IMR-90 (cell line): Measurements from ENCODE around the gene PAXX. TPM values are rescaled to one million over a fixed set of nuclear protein-coding genes. Genes with fewer than 3 reads are reported as not detected.

Source experiments
- ATAC-seq: fragments of 200-7000 bp; cut with Tn5 transposase; 2 replicates; pipeline ENCODE4 v1.9.1; 2020; ENCODE audit warnings: low read depth, mild to moderate bottlenecking, moderate library complexity
- BruUV-seq: library from RNA; stranded (reverse); fragments of 400-500 nt; replicated peaks from 2 replicates; lab custom pipeline; 2021; lab: Mats Ljungman, UMichigan
- CTCF ChIA-PET: fragments of 300-600 bp; formaldehyde crosslinking; extraction: SDS; loops from one replicate; lab custom pipeline; 2021; ENCODE audit warnings: antibody characterized with exemption; lab: Yijun Ruan, JAX
- POLR2A ChIA-PET: fragments of 300-600 bp; sonication (Branson Sonifier 250); formaldehyde crosslinking; loops from one replicate; lab custom pipeline; 2022; ENCODE audit warnings: antibody characterized with exemption; ENCODE audit not compliant: unreplicated experiment; lab: Charles Lee
- DNase-seq: peaks from one replicate; pipeline ENCODE4 v3.0.0; 2013
- H2AFZ ChIP-seq: replicated peaks from 2 replicates; pipeline ENCODE3; 2013; ENCODE audit warnings: low read length, mild to moderate bottlenecking; ENCODE audit not compliant: poor library complexity
- H2AK5ac ChIP-seq: 2 replicates; pipeline ENCODE4 v1.6.1; 2013; ENCODE audit warnings: low read depth, low read length, inconsistent platforms
- H2AK9ac ChIP-seq: replicated peaks from 2 replicates; pipeline ENCODE3; 2013; ENCODE audit warnings: mild to moderate bottlenecking, low read depth, low read length, moderate library complexity; ENCODE audit not compliant: poor library complexity
- H2BK120ac ChIP-seq: 2 replicates; pipeline ENCODE4 v1.6.1; 2013; ENCODE audit warnings: low read depth, low read length, inconsistent platforms
- H2BK15ac ChIP-seq: 3 replicates; pipeline ENCODE4 v1.6.1; 2013; ENCODE audit warnings: low read depth, low read length, inconsistent platforms
- H2BK20ac ChIP-seq: 2 replicates; pipeline ENCODE4 v1.6.1; 2013; ENCODE audit warnings: low read depth, mild to moderate bottlenecking, inconsistent platforms, low read length, moderate library complexity
- H2BK5ac ChIP-seq: 2 replicates; pipeline ENCODE4 v1.6.1; 2013; ENCODE audit warnings: mild to moderate bottlenecking, low read depth, low read length, inconsistent platforms; ENCODE audit not compliant: poor library complexity, severe bottlenecking
- H3K14ac ChIP-seq: replicated peaks from 2 replicates; pipeline ENCODE4 v1.6.1; 2013; ENCODE audit warnings: low read depth, low read length, inconsistent platforms
- H3K18ac ChIP-seq: 2 replicates; pipeline ENCODE4 v1.6.1; 2013; ENCODE audit warnings: low read depth, low read length, control low read depth
- H3K23ac ChIP-seq: 2 replicates; pipeline ENCODE4 v1.6.1; 2013; ENCODE audit warnings: low read depth, low read length, inconsistent platforms
- H3K27ac ChIP-seq: 2 replicates; pipeline ENCODE4 v1.5.1; 2013; ENCODE audit warnings: mild to moderate bottlenecking, control low read depth, low read length; ENCODE audit not compliant: insufficient read depth
- H3K27me3 ChIP-seq: 2 replicates; pipeline ENCODE4 v1.6.1; 2013; ENCODE audit warnings: low read length; ENCODE audit not compliant: control insufficient read depth, insufficient read depth
- H3K36me3 ChIP-seq: 2 replicates; pipeline ENCODE4 v1.6.1; 2013; ENCODE audit warnings: low read length, mixed read lengths; ENCODE audit not compliant: control insufficient read depth, insufficient read depth
- H3K4ac ChIP-seq: 2 replicates; pipeline ENCODE4 v1.6.1; 2013; ENCODE audit warnings: low read depth, low read length, inconsistent platforms
- H3K4me1 ChIP-seq: 2 replicates; pipeline ENCODE4 v1.6.1; 2013; ENCODE audit warnings: low read length, mixed read lengths; ENCODE audit not compliant: control insufficient read depth, insufficient read depth
- H3K4me2 ChIP-seq: 2 replicates; pipeline ENCODE4 v1.6.1; 2013; ENCODE audit warnings: low read depth, mild to moderate bottlenecking, control low read depth, low read length, moderate library complexity
- H3K4me3 ChIP-seq: 2 replicates; pipeline ENCODE4 v1.5.1; 2013; ENCODE audit warnings: low read depth, mild to moderate bottlenecking, control low read depth, low read length, moderate library complexity; ENCODE audit not compliant: insufficient read depth
- H3K56ac ChIP-seq: 2 replicates; pipeline ENCODE4 v1.6.1; 2013; ENCODE audit warnings: low read length, inconsistent platforms; ENCODE audit not compliant: insufficient read depth; ENCODE audit errors: extremely low read depth
- H3K79me1 ChIP-seq, 2 experiments: 2 replicates each; pipeline ENCODE4 v1.6.1; 2013; ENCODE audit warnings: low read length in 2 of 2, inconsistent platforms in 1 of 2, low read depth in 1 of 2
- H3K9ac ChIP-seq: 2 replicates; pipeline ENCODE4 v1.6.1; 2013; ENCODE audit warnings: low read depth, low read length, control low read depth
- H3K9me1 ChIP-seq: 2 replicates; pipeline ENCODE4 v1.6.1; 2013; ENCODE audit warnings: low read length, inconsistent platforms; ENCODE audit not compliant: insufficient read depth
- H3K9me3 ChIP-seq: 2 replicates; pipeline ENCODE4 v1.6.1; 2013; ENCODE audit warnings: low read length; ENCODE audit not compliant: control insufficient read depth, insufficient read depth
- H4K20me1 ChIP-seq: 2 replicates; pipeline ENCODE4 v1.6.1; 2013; ENCODE audit warnings: low read length, inconsistent platforms; ENCODE audit not compliant: insufficient read depth
- H4K5ac ChIP-seq: 2 replicates; pipeline ENCODE4 v1.6.1; 2013; ENCODE audit warnings: mild to moderate bottlenecking, low read depth, low read length, control low read depth
- H4K8ac ChIP-seq, 2 experiments: 2 replicates each; pipeline ENCODE4 v1.6.1; 2013; ENCODE audit warnings: low read depth in 2 of 2, low read length in 2 of 2, control low read depth in 1 of 2, inconsistent platforms in 1 of 2
- H4K91ac ChIP-seq: 2 replicates; pipeline ENCODE4 v1.6.1; 2013; ENCODE audit warnings: low read depth, low read length, inconsistent platforms; ENCODE audit not compliant: insufficient read depth
- CEBPB ChIP-seq: IDR thresholded peaks from 2 replicates; pipeline ENCODE4 v1.6.1; 2012; ENCODE audit warnings: low read depth, low read length, improper control_type of control experiment
- RAD21 ChIP-seq: IDR thresholded peaks from 2 replicates; pipeline ENCODE4 v1.6.1; 2012; ENCODE audit warnings: low read length, improper control_type of control experiment
- WGBS, 2 experiments: methylation state at CpG; one replicate each; pipeline versions ENCODE4 v1.1.5 to v1.1.7; 2013; ENCODE audit warnings: missing lambda C conversion rate in 2 of 2; ENCODE audit not compliant: insufficient read length in 1 of 2; ENCODE audit errors: extremely low coverage in 2 of 2; 5-methylcytosine and 5-hydroxymethylcytosine counted together
- dilution Hi-C: fragments of 300-500 bp; cut with HindIII; formaldehyde crosslinking; loops from one replicate; pipeline ENCODE4 v1.14.3; 2018; ENCODE audit warnings: low sequenced_read_pairs; ENCODE audit not compliant: unreplicated experiment
- in situ Hi-C: fragments of 300-500 bp; cut with MboI; formaldehyde crosslinking; loops from 3 replicates; pipeline ENCODE4 v1.14.3; 2019; ENCODE audit warnings: low sequenced_read_pairs, inconsistent platforms, mixed read lengths
- intact Hi-C: fragments of 100-400 bp; cut with micrococcal nuclease; formaldehyde crosslinking; loops from 2 replicates; pipeline ENCODE4 v1.10.0; 2022
- polyA plus RNA-seq, 3 experiments: library from polyadenylated mRNA; depleted of rRNA; stranded (reverse); fragments of >200 nt; gene quantifications; 2 replicates each; pipeline ENCODE4 v1.2.3, GENCODE V29; 2012; ENCODE audit warnings: low replicate concordance in 1 of 3
- total RNA-seq: library from RNA; depleted of rRNA; stranded (reverse); fragments of >200 nt; gene quantifications from 2 replicates; pipeline ENCODE4 v1.2.3, GENCODE V29; 2012

PAXX gene
- total and polyA plus RNA-seq, 2 of the 4 experiments (the other 2 are of a cell fraction) = 5.7 to 24.6 TPM

DNA sequence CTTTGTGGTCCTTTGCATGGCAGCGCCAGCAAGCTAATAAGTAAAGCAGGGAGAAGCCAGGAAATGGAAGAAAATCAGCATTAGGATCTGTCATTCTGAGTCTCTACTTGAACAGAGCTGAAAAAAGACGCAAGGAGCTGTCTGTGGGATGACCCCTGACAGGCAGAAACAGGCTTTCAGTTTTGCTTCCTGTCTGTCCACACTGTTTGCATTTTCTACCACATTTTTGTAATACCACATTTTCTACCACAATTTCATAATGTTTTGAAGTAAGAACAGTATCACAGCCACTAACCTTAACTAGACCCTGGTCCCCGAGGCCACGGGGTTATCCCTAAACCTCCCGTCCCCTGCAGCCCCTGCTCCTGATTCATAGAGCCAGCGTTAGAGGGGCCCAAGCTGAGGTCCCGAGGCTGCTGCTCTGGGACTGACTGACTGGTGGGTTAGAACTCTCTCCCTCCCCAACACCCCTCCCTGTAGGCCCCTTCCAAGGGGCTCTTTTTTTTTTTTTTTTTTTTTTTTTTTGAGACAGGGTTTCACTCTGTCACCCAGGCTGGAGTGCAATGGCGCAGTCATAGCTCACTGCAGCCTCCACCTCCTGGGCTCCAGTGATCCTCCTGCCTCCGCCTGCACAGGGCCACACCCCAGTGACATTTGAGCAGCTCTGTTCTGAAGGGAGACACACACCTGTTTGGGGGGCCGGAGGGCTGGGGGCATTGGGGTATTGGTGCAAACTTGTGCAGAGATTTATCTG lies 8.1 kb downstream of the PAXX start:
- DNase-seq (peak; percentile 79), ATAC-seq (peak; percentile 75)
- no peak overlapping the region for H3K56ac ChIP-seq
- no peak overlapping the region for H3K18ac ChIP-seq
- H2BK5ac ChIP-seq = peak overlapping the region; percentile 57
- peak overlapping the region; percentile 69 for H3K4me2 ChIP-seq
- no peak overlapping the region for H3K23ac ChIP-seq
- no peak overlapping the region for H3K4me3 ChIP-seq
- dilution Hi-C loops = no loop called here
- H2BK120ac ChIP-seq = peak overlapping the region; percentile 44; the same call in 1 of the 2 replicates
- H3K27me3 ChIP-seq = no peaks in the 10 kb centered on the region
- no peak for TF ChIP-seq RAD21
- 0 out of 2 replicates have a peak, but pooled peaks have one; percentile 23 for TF ChIP-seq CEBPB
- in situ Hi-C loops = no loop called here
- BruUV-seq = no TSS peak
- peak overlapping the region in 1 of 2 experiments; percentile 40; a peak in 1 of 4 replicates for H4K8ac ChIP-seq
- peaks cover 5% of the 10 kb centered on the region; the same call in 1 of the 2 replicates for H3K9me1 ChIP-seq
- H2AK5ac ChIP-seq = 0 out of 2 replicates have a peak overlapping the region, but pooled peaks have one; percentile 35
- H2BK15ac ChIP-seq = no peak overlapping the region
- H3K4me1 ChIP-seq = peaks cover 16% of the 10 kb centered on the region
- peak overlapping the region; percentile 48 for H3K4ac ChIP-seq
- H3K9me3 ChIP-seq = no peaks in the 10 kb centered on the region
- H2BK20ac ChIP-seq = no peak overlapping the region; the same call in 1 of the 2 replicates
- H3K27ac ChIP-seq = peak overlapping the region; percentile 83
- CTCF ChIA-PET = interaction anchor here (0.6 to 1.4 kb wide), 2 partner anchors 35 to 261 kb away, joined by 3 to 4 read pairs; no protein-coding TSS in a partner anchor
- 11% methylated on average over 5 of the region's 10 CpGs; no CpG with 5 or more reads in 1 of the 2 experiments for WGBS, 2 experiments
- no peak overlapping the region for H2AK9ac ChIP-seq
- no peak overlapping the region for H4K5ac ChIP-seq
- intact Hi-C loops = no loop called here
- no peaks in the 10 kb centered on the region; the same call in 1 of the 2 replicates for H4K20me1 ChIP-seq
- H3K9ac ChIP-seq = no peak overlapping the region
- H3K36me3 ChIP-seq = no peaks in the 10 kb centered on the region
- POLR2A ChIA-PET = no interaction called here
- H2AFZ ChIP-seq = peak overlapping the region; percentile 4
- no peak overlapping the region for H3K14ac ChIP-seq
- no peaks in the 10 kb centered on the region for H3K79me1 ChIP-seq
- H4K91ac ChIP-seq = no peak overlapping the region
